ENCODE data around the gene C1QTNF8.

GRCh38 chr16:1055557-1055924 is 40.5 kb downstream of the C1QTNF8 start:
- no peak for TF ChIP-seq ZNF274 (IDR thresholded peaks at IDR 0.05; ENCODE audit: low read depth, low read length)
- TF ChIP-seq YY1 (IDR thresholded peaks at IDR 0.05; ENCODE audit: insufficient read depth, insufficient read length): no peak

Data from NT2/D1 (cell line).